Purkinje cell (primary cell): ENCODE results near the gene GPATCH1. TPM values are rescaled to one million over a fixed set of nuclear protein-coding genes. Genes with fewer than 3 reads are reported as not detected.

ENCODE experiments used
- polyA plus RNA-seq: library from polyadenylated mRNA; unstranded; fragments of >200 nt; fragmentation: Nextera tagmentation; gene quantifications from 2 replicates; pipeline ENCODE4 v1.2.1, GENCODE V29; 2014

Gene GPATCH1, protein sequence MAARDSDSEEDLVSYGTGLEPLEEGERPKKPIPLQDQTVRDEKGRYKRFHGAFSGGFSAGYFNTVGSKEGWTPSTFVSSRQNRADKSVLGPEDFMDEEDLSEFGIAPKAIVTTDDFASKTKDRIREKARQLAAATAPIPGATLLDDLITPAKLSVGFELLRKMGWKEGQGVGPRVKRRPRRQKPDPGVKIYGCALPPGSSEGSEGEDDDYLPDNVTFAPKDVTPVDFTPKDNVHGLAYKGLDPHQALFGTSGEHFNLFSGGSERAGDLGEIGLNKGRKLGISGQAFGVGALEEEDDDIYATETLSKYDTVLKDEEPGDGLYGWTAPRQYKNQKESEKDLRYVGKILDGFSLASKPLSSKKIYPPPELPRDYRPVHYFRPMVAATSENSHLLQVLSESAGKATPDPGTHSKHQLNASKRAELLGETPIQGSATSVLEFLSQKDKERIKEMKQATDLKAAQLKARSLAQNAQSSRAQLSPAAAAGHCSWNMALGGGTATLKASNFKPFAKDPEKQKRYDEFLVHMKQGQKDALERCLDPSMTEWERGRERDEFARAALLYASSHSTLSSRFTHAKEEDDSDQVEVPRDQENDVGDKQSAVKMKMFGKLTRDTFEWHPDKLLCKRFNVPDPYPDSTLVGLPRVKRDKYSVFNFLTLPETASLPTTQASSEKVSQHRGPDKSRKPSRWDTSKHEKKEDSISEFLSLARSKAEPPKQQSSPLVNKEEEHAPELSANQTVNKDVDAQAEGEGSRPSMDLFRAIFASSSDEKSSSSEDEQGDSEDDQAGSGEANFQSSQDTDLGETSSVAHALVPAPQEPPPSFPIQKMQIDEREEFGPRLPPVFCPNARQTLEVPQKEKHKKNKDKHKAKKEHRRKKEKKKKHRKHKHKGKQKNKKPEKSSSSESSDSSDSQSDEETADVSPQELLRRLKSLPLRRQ
- 2.1 and 3.4 TPM in 2 replicates for polyA plus RNA-seq

DNA sequence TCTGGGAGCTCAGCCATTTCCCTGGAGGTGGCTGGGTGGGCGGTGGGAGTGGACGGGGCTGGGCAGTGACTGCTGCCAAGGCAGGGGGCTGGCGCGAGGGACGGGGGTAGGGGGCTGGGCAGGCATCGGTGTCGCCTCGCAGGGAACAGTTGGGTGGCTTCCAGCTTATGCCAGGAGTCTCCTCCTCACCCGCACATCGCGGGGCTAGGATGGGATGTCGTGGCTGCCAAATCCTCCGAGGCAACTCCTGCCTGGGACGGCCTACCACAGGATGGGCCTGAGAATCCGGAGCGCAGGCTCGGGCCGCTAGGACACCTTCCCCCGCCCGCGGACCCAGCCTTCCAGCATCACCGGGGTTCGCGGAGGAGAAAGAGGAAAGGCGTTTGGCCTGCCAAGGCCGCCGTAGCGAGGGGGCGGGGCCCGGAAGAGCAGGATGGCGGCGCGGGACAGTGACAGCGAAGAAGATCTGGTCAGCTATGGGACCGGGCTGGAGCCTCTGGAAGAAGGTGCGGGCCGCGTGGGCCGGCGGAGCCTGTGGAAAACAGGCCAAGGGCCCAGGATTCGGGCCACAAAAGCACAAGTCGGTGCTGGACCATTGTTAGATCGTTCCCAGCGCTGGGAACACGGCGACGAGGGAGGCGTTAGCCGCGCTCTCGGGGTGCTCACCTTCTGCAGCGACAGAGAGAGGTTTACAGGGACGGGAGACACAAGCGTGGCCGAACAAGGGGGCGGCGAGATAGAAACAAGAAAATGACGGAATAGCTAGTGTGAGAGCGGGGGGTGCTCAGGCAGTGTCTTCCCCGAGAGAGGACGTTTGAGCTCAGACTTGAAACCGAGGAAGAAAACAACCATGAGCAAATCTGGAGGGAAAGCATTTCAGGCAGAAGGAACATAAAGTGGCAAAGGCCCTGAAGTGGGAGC lies at the start of gene GPATCH1:
Gene GPATCH1 (plus strand): TSS at position 421 of the 921 bp plus-strand sequence. CDS start 13 bp downstream, at position 434.

DNA sequence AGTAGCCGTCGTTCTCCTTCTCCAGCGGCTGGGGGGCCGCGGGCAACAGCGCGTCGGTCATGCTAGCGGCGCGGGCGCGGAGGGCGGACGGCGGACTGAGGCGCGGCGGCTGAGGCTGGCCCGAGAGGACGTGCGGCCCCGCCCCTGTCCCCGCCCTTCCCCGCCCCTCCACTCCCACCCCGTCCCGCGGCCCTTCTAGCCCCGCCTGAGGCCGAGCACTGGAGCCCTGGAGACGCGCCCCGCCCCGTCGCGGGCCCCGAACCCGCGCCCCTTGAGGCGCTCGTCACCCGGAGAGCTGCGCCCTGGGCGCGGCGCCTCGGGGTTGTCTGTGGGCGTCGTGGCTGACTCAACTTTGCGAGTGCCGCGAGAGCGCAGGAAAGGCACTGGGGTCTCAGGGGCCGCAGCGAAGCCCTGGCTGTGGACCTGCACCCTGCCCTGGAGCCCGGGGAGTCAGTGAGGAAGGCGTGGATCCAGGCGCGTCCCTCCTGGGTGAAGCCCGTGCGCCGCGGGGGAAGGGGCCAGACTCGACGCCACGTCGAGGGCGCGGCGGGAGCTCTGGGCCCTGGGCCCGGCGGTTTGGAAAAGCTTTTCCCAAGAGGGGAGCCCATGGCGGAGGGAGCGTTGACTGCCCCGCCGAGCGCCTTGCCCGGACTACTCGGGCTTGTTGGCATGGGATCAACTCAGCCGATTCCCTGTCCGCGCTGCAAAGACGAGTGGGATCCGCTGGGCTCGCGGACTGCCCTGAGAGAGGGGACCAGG lies 16.0 kb upstream of the GPATCH1 start, which contains the start of gene RHPN2:
Gene RHPN2 (minus strand): TSS at position 97 of the 759 bp plus-strand sequence. CDS start 36 bp downstream, at position 61.

DNA sequence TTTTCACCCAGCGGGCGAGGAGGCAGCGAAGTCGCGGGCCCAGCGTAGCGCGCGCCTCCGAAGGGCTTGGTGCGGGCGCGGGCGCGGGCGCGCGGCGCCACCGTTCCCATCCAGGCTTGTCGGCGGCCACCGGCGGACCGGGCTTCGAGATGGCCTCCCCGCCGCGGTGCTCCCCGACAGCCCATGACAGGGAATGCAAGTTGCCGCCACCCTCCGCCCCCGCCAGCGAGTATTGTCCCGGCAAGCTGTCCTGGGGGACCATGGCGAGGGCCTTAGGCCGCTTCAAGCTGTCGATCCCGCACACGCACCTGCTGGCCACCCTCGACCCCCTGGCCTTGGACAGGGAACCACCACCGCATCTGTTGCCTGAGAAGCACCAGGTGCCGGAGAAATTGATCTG lies 51.0 kb downstream of the GPATCH1 start, which contains the start of gene WDR88:
Gene WDR88 (plus strand): TSS at position 94 of the 400 bp plus-strand sequence. CDS start 56 bp downstream, at position 150.

Other genes with a start within 250 kb of the GPATCH1 start
- gene SLC7A9, start 211.4 kb upstream of the GPATCH1 start, polyA plus RNA-seq = 0.63 and 3.4 TPM in 2 replicates
- gene CEP89, start 109.2 kb upstream of the GPATCH1 start, polyA plus RNA-seq = 3.7 and 15.6 TPM in 2 replicates
- gene FAAP24, start 108.9 kb upstream of the GPATCH1 start, polyA plus RNA-seq = 2.1 TPM in 1 of 2 replicates, not detected in the other
- gene RHPN2, start 16.3 kb upstream of the GPATCH1 start, polyA plus RNA-seq = 4.7 and 5.0 TPM in 2 replicates
- gene WDR88, start 50.9 kb downstream of the GPATCH1 start, polyA plus RNA-seq = not detected in 2 replicates
- gene LRP3, start 113.1 kb downstream of the GPATCH1 start, polyA plus RNA-seq = 0.12 TPM in 1 of 2 replicates, not detected in the other
- 1.2 and 3.2 TPM in 2 replicates for gene SLC7A10, start 144.7 kb downstream of the GPATCH1 start, polyA plus RNA-seq
- gene CEBPA, start 221.4 kb downstream of the GPATCH1 start, polyA plus RNA-seq = not detected in 2 replicates